Spleen (tissue), 7 donors: ENCODE results near the gene PRR20D.
"Not testable (repeated sequence)": the region's sequence is repeated elsewhere in the genome, so short reads cannot be mapped to it uniquely, and the experiment has no call there.

Experiments used
- CTCF ChIP-seq, 11 experiments: fragments of 200-600 bp in 7 of 11; fragments of 450-650 bp in 4 of 11; sonication (generic) in 4 of 11; IDR thresholded peaks in 8 of 11; conservative IDR thresholded peaks in 3 of 11; 1 replicate in 7 of 11; 2 replicates in 4 of 11; pipeline versions ENCODE4 v1.4.0 to v1.8.0; 2016 to 2021; ENCODE audit warnings: antibody characterized with exemption in 11 of 11, inconsistent platforms in 4 of 11, mild to moderate bottlenecking in 1 of 11
- POLR2A ChIP-seq, 3 donors: fragments of 450-650 bp; IDR thresholded peaks; one replicate each; pipeline ENCODE4 v1.5.1; 2017; ENCODE audit warnings: antibody characterized with exemption in 3 of 3, mild to moderate bottlenecking in 1 of 3
- POLR2AphosphoS5 ChIP-seq, 3 donors: sonication (generic); formaldehyde crosslinking; IDR thresholded peaks; one replicate each; pipeline ENCODE4 v1.5.1; 2017; ENCODE audit warnings: antibody characterized with exemption in 3 of 3
- donor health status: DM: no; HTN: no; CAD: no; lungs with moderate emphysema.
- donor health status: DM: no; HTN: no; CAD: no.
- donor health status: DM: no; HTN: no; CAD: no.

- not testable (repeated sequence) for TF ChIP-seq CTCF (IDR thresholded peaks at IDR 0.05 in 8 of 11, conservative IDR thresholded peaks at IDR 0.05 in 3 of 11); POLR2A (IDR thresholded peaks at IDR 0.05); POLR2AphosphoS5 (IDR thresholded peaks at IDR 0.05)
These were observed 13.2 kb upstream of the PRR20D start, which contains the start of gene PRR20B for GRCh38 chr13:57147188-57147587.
